Natural killer cell treated with Interleukin-12 subunit alpha and Interleukin-12 subunit beta and Interleukin-15 and Interleukin-18, amount 100 ng/mL, for 72 hours (primary cell): ENCODE measurements around the gene COL4A6. TPM values are rescaled to one million over a fixed set of nuclear protein-coding genes. Genes with fewer than 3 reads are reported as not detected.

Experiments
- ATAC-seq, 2 donors: fragments of 150-1000 bp; cut with Tn5 transposase in 1 of 2; sonication (Bioruptor Pico), chemical (Tn5 transposase) in 1 of 2; 2 replicates each; pipeline ENCODE4 v1.10.0; 2021
- DNase-seq: peaks from one replicate; pipeline ENCODE4 v3.0.0; 2022; ENCODE audit warnings: low spot score
- H3K27ac Mint-ChIP-seq, 2 donors: 1 replicate in 1 of 2; 2 replicates in 1 of 2; pipeline ENCODE4 v1.8.0; 2022; ENCODE audit warnings: mixed read lengths in 2 of 2, mild to moderate bottlenecking in 1 of 2, moderate library complexity in 1 of 2
- H3K27me3 Mint-ChIP-seq, 2 donors: 1 replicate in 1 of 2; 2 replicates in 1 of 2; pipeline ENCODE4 v1.8.0; 2022; ENCODE audit warnings: mixed read lengths in 2 of 2
- H3K36me3 Mint-ChIP-seq: one replicate; pipeline ENCODE4 v1.8.0; 2022; ENCODE audit warnings: mixed read lengths
- H3K4me1 Mint-ChIP-seq, 2 donors: 1 replicate in 1 of 2; 2 replicates in 1 of 2; pipeline ENCODE4 v1.8.0; 2022; ENCODE audit warnings: low read depth in 2 of 2, mixed read lengths in 2 of 2, mild to moderate bottlenecking in 1 of 2
- H3K4me3 Mint-ChIP-seq: one replicate; pipeline ENCODE4 v1.8.0; 2022; ENCODE audit warnings: mixed read lengths
- H3K9me3 Mint-ChIP-seq: 2 replicates; pipeline ENCODE4 v1.8.0; 2022; ENCODE audit warnings: mixed read lengths
- total RNA-seq, 2 donors: library from RNA; stranded (reverse); gene quantifications; one replicate each; pipeline ENCODE4 v1.2.3, GENCODE V29; 2022

Gene COL4A6
- total RNA-seq, 2 donors from 2014 or later = not detected

DNA sequence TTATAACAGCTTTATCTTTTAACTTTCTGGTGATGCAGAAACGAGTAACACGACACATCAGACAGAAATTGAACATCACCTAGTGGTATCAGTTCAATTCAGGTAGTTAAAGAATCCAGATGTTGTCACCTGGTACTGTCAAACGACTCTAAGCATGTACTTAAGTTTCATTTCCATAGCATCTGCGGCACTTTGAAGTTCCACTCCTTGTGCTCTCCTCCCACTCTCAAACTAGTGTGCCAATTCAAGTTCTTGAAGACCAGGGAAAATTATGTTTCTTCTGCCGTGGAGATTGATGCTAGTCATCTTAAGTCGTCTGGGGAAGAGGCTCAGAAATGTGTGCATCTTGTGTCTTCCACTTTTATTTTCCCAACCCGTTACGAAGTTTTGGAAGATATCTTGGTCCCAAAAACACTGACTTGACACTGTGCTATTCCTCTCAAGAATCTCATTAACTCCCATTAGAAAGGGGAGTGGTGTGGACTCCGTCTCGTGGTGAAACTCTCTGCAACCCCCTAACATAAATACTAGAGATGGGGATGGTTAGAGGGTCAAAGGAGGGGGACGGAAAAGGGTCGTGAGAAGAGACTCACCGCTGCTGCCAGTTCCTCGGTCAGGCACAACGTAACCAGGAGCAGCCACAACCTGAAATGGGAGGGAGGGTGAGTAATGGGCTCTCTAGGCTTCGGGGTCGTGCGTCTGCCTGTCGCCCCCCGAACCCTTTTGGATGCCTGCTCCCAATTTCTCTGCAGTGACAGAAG lies 693 bp downstream of the COL4A6 start:
- H3K4me3 Mint-ChIP-seq = no peak overlapping the region
- no peaks in the 10 kb centered on the region for H3K36me3 Mint-ChIP-seq
- DNase-seq (no peak), ATAC-seq (no peak)
- H3K27me3 Mint-ChIP-seq = peaks cover 13 to 22% of the 10 kb centered on the region in 2 donors
- no peaks in the 10 kb centered on the region for H3K4me1 Mint-ChIP-seq
- no peaks in the 10 kb centered on the region for H3K9me3 Mint-ChIP-seq
- H3K27ac Mint-ChIP-seq = no peak overlapping the region

DNA sequence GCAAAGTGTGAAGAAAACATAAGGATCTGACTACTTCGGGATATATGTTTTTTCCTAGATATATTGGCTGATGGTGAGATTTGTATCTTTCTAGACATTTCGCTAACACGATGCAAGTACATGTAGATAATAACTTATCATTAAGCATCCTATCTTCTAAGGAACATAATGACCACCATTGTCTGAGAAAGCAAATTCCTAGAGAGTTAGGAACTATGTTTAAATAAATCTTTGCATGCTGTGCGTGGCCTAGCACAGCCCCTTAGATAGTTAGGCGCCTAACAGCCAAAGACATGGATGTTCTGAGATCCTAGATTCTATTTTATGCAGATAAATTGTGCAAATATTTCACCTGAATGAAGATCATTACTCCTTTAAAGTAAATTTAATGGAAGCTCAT lies 3.0 kb downstream of the COL4A6 start:
- Mint-ChIP-seq H3K27ac (no peak overlapping the region), H3K4me1 (no peaks in the 10 kb centered on the region), H3K36me3 (no peaks in the 10 kb centered on the region), H3K27me3 (peaks cover 5 to 16% of the 10 kb centered on the region in 2 donors), H3K4me3 (no peak overlapping the region), H3K9me3 (no peaks in the 10 kb centered on the region)
- ATAC-seq = no peak
- no peak for DNase-seq

DNA sequence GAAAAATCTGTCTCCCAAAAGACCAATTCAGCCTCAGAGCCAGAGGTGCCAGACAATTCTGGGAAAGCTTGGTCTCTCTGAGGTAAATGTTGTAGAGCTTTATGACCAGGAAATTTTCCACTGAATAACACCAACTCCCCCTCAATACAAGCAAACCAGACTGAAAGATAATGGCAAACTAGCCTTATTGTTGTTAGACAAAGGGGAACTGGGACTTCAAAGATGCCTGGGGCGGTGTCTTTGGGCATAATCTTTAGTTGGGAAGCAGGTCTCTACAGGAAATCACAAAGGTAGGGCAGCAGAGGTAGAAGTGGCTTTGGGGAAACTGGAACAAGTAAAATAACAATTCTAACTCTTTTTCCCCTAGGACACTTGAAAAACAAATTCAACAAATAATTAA lies 12.0 kb downstream of the COL4A6 start:
- H3K27me3 Mint-ChIP-seq = peaks cover 0 to 7% of the 10 kb centered on the region in 2 donors
- no peak for ATAC-seq
- H3K9me3 Mint-ChIP-seq = no peaks in the 10 kb centered on the region
- H3K27ac Mint-ChIP-seq = no peak overlapping the region
- H3K4me3 Mint-ChIP-seq = no peak overlapping the region
- no peak for DNase-seq
- no peaks in the 10 kb centered on the region for H3K4me1 Mint-ChIP-seq
- H3K36me3 Mint-ChIP-seq = no peaks in the 10 kb centered on the region

DNA sequence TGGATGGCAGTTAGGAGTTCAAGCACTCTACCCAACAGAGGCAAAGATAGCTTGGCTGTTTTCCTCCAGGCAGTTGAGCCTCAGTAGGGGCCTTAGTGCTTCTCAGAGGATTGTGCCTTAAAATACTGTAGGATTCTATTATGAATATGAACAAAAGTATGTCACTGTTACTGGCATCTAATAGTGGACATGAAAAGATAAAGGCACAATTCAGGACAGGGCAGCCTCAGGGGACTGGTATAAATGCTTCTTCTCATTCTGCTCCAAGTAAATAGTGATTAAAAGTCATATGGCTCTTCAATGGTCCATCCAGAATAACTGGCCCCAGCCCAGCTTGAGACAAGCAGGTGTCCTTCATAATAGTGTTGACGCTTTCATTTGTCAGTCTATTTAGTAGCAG lies 17.7 kb downstream of the COL4A6 start:
- Mint-ChIP-seq H3K4me3 (no peak overlapping the region), H3K36me3 (no peaks in the 10 kb centered on the region), H3K27me3 (peaks cover 0 to 7% of the 10 kb centered on the region in 2 donors), H3K27ac (no peak overlapping the region), H3K9me3 (no peaks in the 10 kb centered on the region), H3K4me1 (no peaks in the 10 kb centered on the region)
- no peak for ATAC-seq
- no peak for DNase-seq

DNA sequence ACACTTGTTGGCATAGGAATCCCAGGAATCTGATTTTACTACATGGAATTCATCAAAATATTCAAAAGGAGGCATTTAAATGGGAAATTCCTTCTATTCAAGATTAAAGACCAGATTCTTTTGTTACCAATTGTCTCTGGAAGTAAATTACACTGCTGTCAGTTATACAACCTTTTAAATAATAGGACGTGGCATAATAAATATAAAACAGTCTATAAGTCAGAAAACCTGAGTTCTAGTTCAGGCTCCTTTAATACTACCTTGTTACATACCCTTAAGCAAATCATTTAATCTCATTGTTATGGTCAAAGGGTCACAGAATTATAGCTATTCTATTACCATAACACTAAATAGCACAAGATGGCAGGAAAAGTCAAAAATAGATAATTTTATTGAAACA lies 18.8 kb downstream of the COL4A6 start:
- Mint-ChIP-seq H3K9me3 (no peaks in the 10 kb centered on the region), H3K4me1 (no peaks in the 10 kb centered on the region)

DNA sequence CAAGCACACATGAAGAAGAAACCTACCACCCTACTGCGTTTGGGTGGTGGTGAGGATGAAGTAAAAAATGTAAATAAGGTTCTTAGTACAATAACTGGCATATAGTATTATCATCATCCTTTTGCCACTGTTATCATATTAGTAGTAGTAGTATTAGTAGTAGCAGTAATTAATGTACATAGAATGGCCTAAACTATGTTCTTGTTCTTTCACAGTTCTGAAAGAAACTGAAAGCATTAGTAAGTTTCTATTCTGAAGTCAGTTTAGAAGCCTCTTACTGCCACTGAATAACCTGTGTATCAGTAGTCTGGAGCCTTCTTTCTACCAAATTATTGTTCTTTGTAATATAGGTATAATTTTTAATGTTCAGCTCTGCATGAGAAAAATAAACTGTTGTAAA lies 21.0 kb downstream of the COL4A6 start:
- no peak overlapping the region for H3K4me3 Mint-ChIP-seq
- H3K36me3 Mint-ChIP-seq = no peaks in the 10 kb centered on the region
- ATAC-seq (no peak), DNase-seq (no peak)
- peaks cover 0 to 7% of the 10 kb centered on the region in 2 donors for H3K27me3 Mint-ChIP-seq
- H3K4me1 Mint-ChIP-seq = no peaks in the 10 kb centered on the region
- H3K9me3 Mint-ChIP-seq = no peaks in the 10 kb centered on the region
- H3K27ac Mint-ChIP-seq = no peak overlapping the region

More for the DNA sequence above, 18.8 kb downstream of the COL4A6 start:
- Mint-ChIP-seq H3K4me3 (no peak overlapping the region), H3K36me3 (no peaks in the 10 kb centered on the region), H3K27me3 (peaks cover 0 to 8% of the 10 kb centered on the region in 2 donors), H3K27ac (no peak overlapping the region)
- no peak for DNase-seq
- ATAC-seq = no peak

DNA sequence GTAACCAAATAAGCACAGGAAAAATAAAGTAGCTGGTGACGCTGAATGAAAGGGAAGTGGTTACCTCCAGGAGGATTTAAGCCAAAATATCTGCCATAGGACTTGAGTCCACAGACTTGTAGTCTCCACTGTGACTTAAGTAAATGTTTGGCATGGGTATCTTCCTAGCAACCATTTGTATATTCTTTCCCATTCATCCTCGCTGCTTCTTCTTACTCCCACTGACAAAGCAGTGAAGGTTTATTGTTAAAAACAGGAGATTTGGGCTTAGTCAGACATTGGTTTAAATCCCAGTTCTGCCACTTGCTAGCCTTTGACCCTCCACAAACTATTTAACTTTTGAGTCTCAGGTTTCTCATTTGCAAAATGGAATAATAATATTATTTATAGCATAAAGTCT lies 22.3 kb downstream of the COL4A6 start:
- Mint-ChIP-seq H3K27ac (no peak overlapping the region), H3K4me1 (no peaks in the 10 kb centered on the region), H3K27me3 (peaks cover 0 to 5% of the 10 kb centered on the region in 2 donors), H3K36me3 (no peaks in the 10 kb centered on the region), H3K4me3 (no peak overlapping the region), H3K9me3 (no peaks in the 10 kb centered on the region)
- no peak for ATAC-seq
- DNase-seq = no peak

DNA sequence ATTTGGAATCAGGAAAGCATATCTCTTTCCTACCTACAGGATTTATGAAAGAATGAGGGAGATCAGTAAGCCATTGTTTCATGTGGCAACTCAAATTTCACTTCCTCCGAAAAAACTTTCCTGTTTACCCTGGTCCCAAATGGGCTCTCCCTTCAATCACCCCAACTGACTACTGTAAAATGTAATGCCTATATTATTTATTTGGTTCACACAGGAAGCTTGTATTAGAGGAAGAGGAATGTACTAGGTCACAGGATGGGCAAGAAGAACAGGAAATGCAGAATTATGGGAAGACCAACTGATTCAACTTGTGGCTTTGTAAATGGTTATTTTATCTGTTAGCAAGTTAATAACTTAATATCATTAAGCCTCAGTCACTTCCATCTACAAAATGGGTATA lies 23.1 kb downstream of the COL4A6 start:
- no peak overlapping the region for H3K4me3 Mint-ChIP-seq

DNA sequence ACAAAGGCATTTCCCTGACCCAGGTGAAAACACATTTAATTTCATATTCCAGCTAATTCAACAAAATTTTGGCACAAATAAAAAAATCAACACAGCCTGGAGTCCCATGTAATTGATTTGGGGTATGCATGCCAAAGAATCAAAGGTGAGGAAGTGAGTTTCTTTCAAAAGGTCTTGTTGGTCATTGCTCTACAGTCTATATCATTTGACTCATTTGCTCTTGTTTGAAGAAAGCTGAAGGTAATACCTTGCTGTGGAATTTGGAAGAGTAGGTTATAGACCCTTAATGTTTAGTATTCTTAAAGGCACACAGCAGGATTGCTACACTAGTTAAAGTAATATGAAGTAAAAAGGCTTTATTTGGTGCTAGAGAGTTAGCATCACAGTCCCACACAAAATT lies 25.4 kb downstream of the COL4A6 start:
- Mint-ChIP-seq H3K27ac (no peak overlapping the region), H3K27me3 (peaks cover 0 to 5% of the 10 kb centered on the region in 2 donors), H3K9me3 (no peaks in the 10 kb centered on the region), H3K4me1 (no peaks in the 10 kb centered on the region), H3K36me3 (no peaks in the 10 kb centered on the region), H3K4me3 (no peak overlapping the region)
- no peak for ATAC-seq
- DNase-seq = no peak

More for the DNA sequence above, 23.1 kb downstream of the COL4A6 start:
- H3K27ac Mint-ChIP-seq = no peak overlapping the region
- no peaks in the 10 kb centered on the region for H3K9me3 Mint-ChIP-seq
- peaks cover 0 to 5% of the 10 kb centered on the region in 2 donors for H3K27me3 Mint-ChIP-seq
- H3K36me3 Mint-ChIP-seq = no peaks in the 10 kb centered on the region
- ATAC-seq (no peak), DNase-seq (no peak)
- H3K4me1 Mint-ChIP-seq = no peaks in the 10 kb centered on the region

DNA sequence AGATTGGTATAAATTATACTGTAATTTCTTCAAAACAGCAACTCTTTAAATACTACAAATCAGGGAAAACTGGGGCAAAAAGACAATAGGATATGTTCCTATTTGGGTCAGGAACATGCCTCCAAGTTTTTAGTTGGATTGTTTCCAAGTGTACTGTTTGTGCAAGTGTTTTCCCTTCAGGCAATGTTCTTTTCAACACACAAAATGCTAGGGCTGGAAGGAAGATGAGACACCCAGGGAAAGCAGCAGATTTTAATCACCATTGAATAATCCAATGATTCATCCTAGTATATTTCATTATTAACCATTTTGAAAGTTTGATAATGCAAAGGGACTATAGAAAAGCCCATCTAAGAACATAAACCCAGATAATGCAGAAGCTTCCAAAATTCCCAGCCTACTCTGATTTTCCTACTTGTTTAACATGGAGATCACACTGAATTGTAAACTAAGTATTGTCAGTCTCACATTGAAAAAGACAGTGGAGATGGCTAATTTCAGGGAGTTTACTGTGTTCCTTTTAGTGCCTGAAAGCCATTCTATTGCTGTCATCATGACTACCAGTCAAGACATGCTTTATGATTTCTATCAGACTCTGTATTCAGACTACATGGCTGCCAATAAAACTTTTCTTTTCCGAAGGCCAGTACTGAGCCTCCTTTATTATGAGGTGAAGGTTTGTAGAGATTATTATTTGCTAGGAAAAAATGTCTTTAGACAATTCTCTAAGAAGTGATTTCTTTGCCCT lies 38.6 kb downstream of the COL4A6 start:
- H3K27me3 Mint-ChIP-seq = peaks cover 0 to 8% of the 10 kb centered on the region in 2 donors
- DNase-seq (no peak), ATAC-seq (no peak)
- no peaks in the 10 kb centered on the region for H3K36me3 Mint-ChIP-seq
- peaks cover 3% of the 10 kb centered on the region for H3K9me3 Mint-ChIP-seq
- no peak overlapping the region for H3K27ac Mint-ChIP-seq
- H3K4me3 Mint-ChIP-seq = no peak overlapping the region
- no peaks in the 10 kb centered on the region for H3K4me1 Mint-ChIP-seq

DNA sequence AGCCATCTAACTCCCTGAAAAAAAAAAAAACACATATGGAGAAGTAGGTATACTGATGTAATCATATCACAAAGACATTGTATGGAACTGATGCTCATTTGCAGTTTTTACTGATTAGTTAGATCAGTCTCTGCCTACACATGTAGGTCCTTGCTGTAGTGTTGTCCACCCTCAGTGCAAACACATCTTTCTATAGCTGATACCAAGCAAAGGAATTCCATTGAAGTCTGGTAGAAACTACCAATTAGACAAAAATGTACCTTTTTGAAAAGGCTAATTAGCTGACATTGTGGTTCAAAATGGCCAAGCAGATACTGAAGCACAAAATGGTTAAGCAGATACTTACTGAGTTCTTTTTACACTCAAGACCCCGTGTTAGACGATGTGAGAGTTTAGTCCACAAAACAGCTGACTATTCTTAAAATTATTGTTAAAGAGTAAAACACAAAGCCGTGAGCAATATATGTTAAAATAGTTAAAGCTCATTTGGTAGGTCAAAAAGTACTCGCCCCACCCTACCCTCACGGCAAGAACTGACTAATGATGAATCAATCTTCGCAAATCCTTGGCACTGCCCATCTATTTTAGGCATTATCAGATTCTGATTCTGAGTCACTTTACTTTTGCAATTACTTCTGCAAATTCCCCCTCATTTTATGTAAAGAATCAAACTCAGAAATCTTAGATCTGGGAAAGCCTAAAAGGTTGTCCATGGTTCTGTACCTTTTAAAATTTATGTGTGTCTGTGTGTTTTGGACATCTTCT lies 40.4 kb downstream of the COL4A6 start:
- H3K27me3 Mint-ChIP-seq = peaks cover 0 to 5% of the 10 kb centered on the region in 2 donors
- H3K4me1 Mint-ChIP-seq = no peaks in the 10 kb centered on the region
- ATAC-seq (no peak), DNase-seq (no peak)
- peaks cover 3% of the 10 kb centered on the region for H3K9me3 Mint-ChIP-seq
- H3K36me3 Mint-ChIP-seq = no peaks in the 10 kb centered on the region
- no peak overlapping the region for H3K4me3 Mint-ChIP-seq
- H3K27ac Mint-ChIP-seq = no peak overlapping the region

DNA sequence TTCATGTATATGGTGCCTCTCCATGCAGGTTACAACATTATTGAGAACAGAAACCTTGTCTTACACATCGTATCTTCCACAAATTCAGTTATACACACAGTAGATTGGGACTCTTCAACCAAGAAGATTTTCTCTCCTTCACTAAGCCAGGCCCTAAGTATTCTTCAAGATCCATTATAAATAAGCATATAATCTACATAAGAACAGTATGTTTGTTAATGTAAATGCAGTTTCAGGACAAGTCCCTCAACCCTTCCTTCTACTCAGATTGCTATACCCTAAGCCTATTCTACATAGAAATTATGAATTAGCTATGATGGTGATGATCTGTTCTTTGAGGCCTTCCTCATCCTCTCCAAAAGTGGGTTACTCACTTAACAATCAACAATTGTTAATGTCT lies 41.2 kb downstream of the COL4A6 start:
- no peak overlapping the region for H3K27ac Mint-ChIP-seq
- ATAC-seq (no peak), DNase-seq (no peak)
- H3K4me1 Mint-ChIP-seq = no peaks in the 10 kb centered on the region
- H3K9me3 Mint-ChIP-seq = peaks cover 3% of the 10 kb centered on the region
- H3K27me3 Mint-ChIP-seq = peaks cover 0 to 5% of the 10 kb centered on the region in 2 donors
- no peak overlapping the region for H3K4me3 Mint-ChIP-seq
- no peaks in the 10 kb centered on the region for H3K36me3 Mint-ChIP-seq

DNA sequence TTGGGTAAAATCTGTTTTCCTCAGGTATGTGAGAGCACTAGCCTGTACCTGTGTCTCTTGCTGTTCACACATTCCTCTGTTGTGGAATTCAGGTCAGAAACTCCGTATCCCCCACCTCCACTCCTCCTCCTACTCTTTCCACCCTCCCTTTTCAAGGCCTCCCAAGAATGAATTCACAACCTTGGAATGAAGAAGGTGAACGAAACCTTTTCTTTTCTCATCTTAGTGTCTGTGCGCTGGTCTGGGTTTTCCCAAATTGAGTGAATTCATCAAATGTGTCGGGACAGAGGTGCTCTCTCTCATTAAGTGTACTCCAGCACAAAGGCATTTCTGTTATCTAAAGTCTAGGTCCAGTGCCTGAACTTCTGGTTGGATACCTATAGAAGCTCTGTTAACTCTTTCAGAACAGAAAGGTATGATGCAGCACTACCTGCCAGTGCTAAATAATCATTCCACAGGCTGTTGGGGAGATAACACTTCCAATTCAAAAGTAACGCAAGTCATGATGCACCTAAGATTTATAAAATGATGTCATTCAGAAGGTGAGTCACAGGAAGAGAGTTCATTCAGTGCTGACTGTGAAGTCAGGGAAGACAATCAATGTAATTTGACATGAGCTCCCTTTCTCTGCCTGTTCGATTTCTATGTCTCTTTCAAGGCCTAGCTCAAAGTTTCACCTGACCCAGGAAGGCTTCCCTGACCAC lies 41.9 kb downstream of the COL4A6 start:
- ATAC-seq = no peak
- Mint-ChIP-seq H3K4me1 (no peaks in the 10 kb centered on the region), H3K4me3 (no peak overlapping the region), H3K9me3 (peaks cover 3% of the 10 kb centered on the region), H3K36me3 (no peaks in the 10 kb centered on the region), H3K27ac (no peak overlapping the region), H3K27me3 (peaks cover 0 to 5% of the 10 kb centered on the region in 2 donors)
- DNase-seq = no peak
